IMR-90 (cell line): Measurements from ENCODE around the gene JAGN1. TPM values are rescaled to one million over a fixed set of nuclear protein-coding genes. Genes with fewer than 3 reads are reported as not detected.

Source experiments
- ATAC-seq: fragments of 200-7000 bp; cut with Tn5 transposase; 2 replicates; pipeline ENCODE4 v1.9.1; 2020; ENCODE audit warnings: low read depth, mild to moderate bottlenecking, moderate library complexity
- BruUV-seq: library from RNA; stranded (reverse); fragments of 400-500 nt; replicated peaks from 2 replicates; lab custom pipeline; 2021; lab: Mats Ljungman, UMichigan
- CTCF ChIA-PET: fragments of 300-600 bp; formaldehyde crosslinking; extraction: SDS; loops from one replicate; lab custom pipeline; 2021; ENCODE audit warnings: antibody characterized with exemption; lab: Yijun Ruan, JAX
- POLR2A ChIA-PET: fragments of 300-600 bp; sonication (Branson Sonifier 250); formaldehyde crosslinking; loops from one replicate; lab custom pipeline; 2022; ENCODE audit warnings: antibody characterized with exemption; ENCODE audit not compliant: unreplicated experiment; lab: Charles Lee
- DNase-seq: peaks from one replicate; pipeline ENCODE4 v3.0.0; 2013
- H2AFZ ChIP-seq: replicated peaks from 2 replicates; pipeline ENCODE3; 2013; ENCODE audit warnings: low read length, mild to moderate bottlenecking; ENCODE audit not compliant: poor library complexity
- H2AK5ac ChIP-seq: 2 replicates; pipeline ENCODE4 v1.6.1; 2013; ENCODE audit warnings: low read depth, low read length, inconsistent platforms
- H2AK9ac ChIP-seq: replicated peaks from 2 replicates; pipeline ENCODE3; 2013; ENCODE audit warnings: mild to moderate bottlenecking, low read depth, low read length, moderate library complexity; ENCODE audit not compliant: poor library complexity
- H2BK120ac ChIP-seq: 2 replicates; pipeline ENCODE4 v1.6.1; 2013; ENCODE audit warnings: low read depth, low read length, inconsistent platforms
- H2BK15ac ChIP-seq: 3 replicates; pipeline ENCODE4 v1.6.1; 2013; ENCODE audit warnings: low read depth, low read length, inconsistent platforms
- H2BK20ac ChIP-seq: 2 replicates; pipeline ENCODE4 v1.6.1; 2013; ENCODE audit warnings: low read depth, mild to moderate bottlenecking, inconsistent platforms, low read length, moderate library complexity
- H2BK5ac ChIP-seq: 2 replicates; pipeline ENCODE4 v1.6.1; 2013; ENCODE audit warnings: mild to moderate bottlenecking, low read depth, low read length, inconsistent platforms; ENCODE audit not compliant: poor library complexity, severe bottlenecking
- H3K14ac ChIP-seq: replicated peaks from 2 replicates; pipeline ENCODE4 v1.6.1; 2013; ENCODE audit warnings: low read depth, low read length, inconsistent platforms
- H3K18ac ChIP-seq: 2 replicates; pipeline ENCODE4 v1.6.1; 2013; ENCODE audit warnings: low read depth, low read length, control low read depth
- H3K23ac ChIP-seq: 2 replicates; pipeline ENCODE4 v1.6.1; 2013; ENCODE audit warnings: low read depth, low read length, inconsistent platforms
- H3K27ac ChIP-seq: 2 replicates; pipeline ENCODE4 v1.5.1; 2013; ENCODE audit warnings: mild to moderate bottlenecking, control low read depth, low read length; ENCODE audit not compliant: insufficient read depth
- H3K27me3 ChIP-seq: 2 replicates; pipeline ENCODE4 v1.6.1; 2013; ENCODE audit warnings: low read length; ENCODE audit not compliant: control insufficient read depth, insufficient read depth
- H3K36me3 ChIP-seq: 2 replicates; pipeline ENCODE4 v1.6.1; 2013; ENCODE audit warnings: low read length, mixed read lengths; ENCODE audit not compliant: control insufficient read depth, insufficient read depth
- H3K4ac ChIP-seq: 2 replicates; pipeline ENCODE4 v1.6.1; 2013; ENCODE audit warnings: low read depth, low read length, inconsistent platforms
- H3K4me1 ChIP-seq: 2 replicates; pipeline ENCODE4 v1.6.1; 2013; ENCODE audit warnings: low read length, mixed read lengths; ENCODE audit not compliant: control insufficient read depth, insufficient read depth
- H3K4me2 ChIP-seq: 2 replicates; pipeline ENCODE4 v1.6.1; 2013; ENCODE audit warnings: low read depth, mild to moderate bottlenecking, control low read depth, low read length, moderate library complexity
- H3K4me3 ChIP-seq: 2 replicates; pipeline ENCODE4 v1.5.1; 2013; ENCODE audit warnings: low read depth, mild to moderate bottlenecking, control low read depth, low read length, moderate library complexity; ENCODE audit not compliant: insufficient read depth
- H3K56ac ChIP-seq: 2 replicates; pipeline ENCODE4 v1.6.1; 2013; ENCODE audit warnings: low read length, inconsistent platforms; ENCODE audit not compliant: insufficient read depth; ENCODE audit errors: extremely low read depth
- H3K79me1 ChIP-seq, 2 experiments: 2 replicates each; pipeline ENCODE4 v1.6.1; 2013; ENCODE audit warnings: low read length in 2 of 2, inconsistent platforms in 1 of 2, low read depth in 1 of 2
- H3K9ac ChIP-seq: 2 replicates; pipeline ENCODE4 v1.6.1; 2013; ENCODE audit warnings: low read depth, low read length, control low read depth
- H3K9me1 ChIP-seq: 2 replicates; pipeline ENCODE4 v1.6.1; 2013; ENCODE audit warnings: low read length, inconsistent platforms; ENCODE audit not compliant: insufficient read depth
- H3K9me3 ChIP-seq: 2 replicates; pipeline ENCODE4 v1.6.1; 2013; ENCODE audit warnings: low read length; ENCODE audit not compliant: control insufficient read depth, insufficient read depth
- H4K20me1 ChIP-seq: 2 replicates; pipeline ENCODE4 v1.6.1; 2013; ENCODE audit warnings: low read length, inconsistent platforms; ENCODE audit not compliant: insufficient read depth
- H4K5ac ChIP-seq: 2 replicates; pipeline ENCODE4 v1.6.1; 2013; ENCODE audit warnings: mild to moderate bottlenecking, low read depth, low read length, control low read depth
- H4K8ac ChIP-seq, 2 experiments: 2 replicates each; pipeline ENCODE4 v1.6.1; 2013; ENCODE audit warnings: low read depth in 2 of 2, low read length in 2 of 2, control low read depth in 1 of 2, inconsistent platforms in 1 of 2
- H4K91ac ChIP-seq: 2 replicates; pipeline ENCODE4 v1.6.1; 2013; ENCODE audit warnings: low read depth, low read length, inconsistent platforms; ENCODE audit not compliant: insufficient read depth
- BHLHE40 ChIP-seq: fragments of 150-350 bp; IDR thresholded peaks from 2 replicates; pipeline ENCODE4 v1.6.1; 2016; ENCODE audit warnings: mild to moderate bottlenecking, low read depth, low read length
- CEBPB ChIP-seq: IDR thresholded peaks from 2 replicates; pipeline ENCODE4 v1.6.1; 2012; ENCODE audit warnings: low read depth, low read length, improper control_type of control experiment
- CHD1 ChIP-seq: IDR thresholded peaks from 2 replicates; pipeline ENCODE4 v1.6.1; 2012; ENCODE audit warnings: low read depth, low read length, improper control_type of control experiment
- CTCF ChIP-seq: conservative IDR thresholded peaks from 2 replicates; pipeline ENCODE4 v1.5.1; 2012; ENCODE audit warnings: mild to moderate bottlenecking, low read depth, low read length, improper control_type of control experiment
- FOS ChIP-seq: fragments of 150-350 bp; IDR thresholded peaks from 2 replicates; pipeline ENCODE4 v1.6.1; 2016; ENCODE audit warnings: low read depth, low read length
- MAFK ChIP-seq: IDR thresholded peaks from 2 replicates; pipeline ENCODE4 v1.6.1; 2012; ENCODE audit warnings: low read depth, low read length, improper control_type of control experiment
- MXI1 ChIP-seq: IDR thresholded peaks from 2 replicates; pipeline ENCODE4 v1.6.1; 2012; ENCODE audit warnings: low read depth, mild to moderate bottlenecking, low read length, moderate library complexity, borderline replicate concordance
- NFE2L2 ChIP-seq: fragments of 150-350 bp; IDR thresholded peaks from 2 replicates; pipeline ENCODE4 v1.6.1; 2016; ENCODE audit warnings: low read depth, mild to moderate bottlenecking, low read length
- POLR2A ChIP-seq: IDR thresholded peaks from 2 replicates; pipeline ENCODE4 v1.6.1; 2012; ENCODE audit warnings: mild to moderate bottlenecking, low read depth, low read length
- RAD21 ChIP-seq: IDR thresholded peaks from 2 replicates; pipeline ENCODE4 v1.6.1; 2012; ENCODE audit warnings: low read length, improper control_type of control experiment
- RCOR1 ChIP-seq: IDR thresholded peaks from 2 replicates; pipeline ENCODE4 v1.6.1; 2012; ENCODE audit warnings: mild to moderate bottlenecking, low read length, improper control_type of control experiment; ENCODE audit not compliant: insufficient replicate concordance
- RFX5 ChIP-seq: IDR thresholded peaks from 2 replicates; pipeline ENCODE4 v1.8.0; 2012; ENCODE audit warnings: low read depth, mild to moderate bottlenecking, low read length, moderate library complexity
- SMC3 ChIP-seq: fragments of 150-350 bp; IDR thresholded peaks from 2 replicates; pipeline ENCODE4 v1.6.1; 2016; ENCODE audit warnings: low read depth, mild to moderate bottlenecking, antibody characterized with exemption, low read length, moderate library complexity
- USF2 ChIP-seq: fragments of 150-350 bp; IDR thresholded peaks from 2 replicates; pipeline ENCODE4 v1.6.1; 2017; ENCODE audit warnings: mild to moderate bottlenecking, antibody characterized with exemption, low read length, low read depth
- WGBS, 2 experiments: methylation state at CpG; one replicate each; pipeline versions ENCODE4 v1.1.5 to v1.1.7; 2013; ENCODE audit warnings: missing lambda C conversion rate in 2 of 2; ENCODE audit not compliant: insufficient read length in 1 of 2; ENCODE audit errors: extremely low coverage in 2 of 2; 5-methylcytosine and 5-hydroxymethylcytosine counted together
- dilution Hi-C: fragments of 300-500 bp; cut with HindIII; formaldehyde crosslinking; loops from one replicate; pipeline ENCODE4 v1.14.3; 2018; ENCODE audit warnings: low sequenced_read_pairs; ENCODE audit not compliant: unreplicated experiment
- in situ Hi-C: fragments of 300-500 bp; cut with MboI; formaldehyde crosslinking; loops from 3 replicates; pipeline ENCODE4 v1.14.3; 2019; ENCODE audit warnings: low sequenced_read_pairs, inconsistent platforms, mixed read lengths
- intact Hi-C: fragments of 100-400 bp; cut with micrococcal nuclease; formaldehyde crosslinking; loops from 2 replicates; pipeline ENCODE4 v1.10.0; 2022
- polyA plus RNA-seq, 3 experiments: library from polyadenylated mRNA; depleted of rRNA; stranded (reverse); fragments of >200 nt; gene quantifications; 2 replicates each; pipeline ENCODE4 v1.2.3, GENCODE V29; 2012; ENCODE audit warnings: low replicate concordance in 1 of 3
- total RNA-seq: library from RNA; depleted of rRNA; stranded (reverse); fragments of >200 nt; gene quantifications from 2 replicates; pipeline ENCODE4 v1.2.3, GENCODE V29; 2012

Gene JAGN1
- total and polyA plus RNA-seq, 2 of the 4 experiments (the other 2 are of a cell fraction), result 32.7 to 39.3 TPM

GRCh38 chr3:9933561-9934234, 43.3 kb downstream of the JAGN1 start, which contains the start of gene CRELD1 (continued):
- no peak for TF ChIP-seq CHD1
- TF ChIP-seq POLR2A, result peak; percentile 66
- no peak for TF ChIP-seq RAD21
- TF ChIP-seq NFE2L2, result no peak

DNA sequence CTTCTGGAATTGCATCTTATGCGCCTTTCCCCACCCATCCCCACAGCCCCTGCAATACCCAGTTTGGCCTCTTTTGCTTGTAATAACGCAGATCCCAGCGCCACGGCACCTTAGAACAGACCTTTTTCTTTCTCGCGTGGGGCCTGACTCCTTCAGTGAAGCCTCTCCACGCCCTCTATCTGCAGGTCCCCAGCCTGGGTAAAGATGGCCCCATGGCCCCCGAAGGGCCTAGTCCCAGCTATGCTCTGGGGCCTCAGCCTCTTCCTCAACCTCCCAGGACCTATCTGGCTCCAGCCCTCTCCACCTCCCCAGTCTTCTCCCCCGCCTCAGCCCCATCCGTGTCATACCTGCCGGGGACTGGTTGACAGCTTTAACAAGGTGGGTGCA, 43.8 kb downstream of the JAGN1 start:
- TSS peak; percentile 48 for BruUV-seq
- Histone ChIP-seq H3K4ac (peak overlapping the region; percentile 66), H3K27me3 (no peaks in the 10 kb centered on the region), H2AK9ac (peak overlapping the region; percentile 94), H3K9me1 (peaks cover 6% of the 10 kb centered on the region; the same call in 1 of the 2 replicates), H2BK20ac (no peak overlapping the region), H3K56ac (no peak overlapping the region), H3K36me3 (peaks cover 14% of the 10 kb centered on the region), H3K4me3 (peak overlapping the region; percentile 87), H3K4me2 (peak overlapping the region; percentile 55), H4K91ac (peak overlapping the region; percentile 39), H3K27ac (peak overlapping the region; percentile 41), H3K79me1 (peaks cover 6 to 16% of the 10 kb centered on the region in 2 experiments; a peak in 3 of 4 replicates), H2BK5ac (peak overlapping the region; percentile 1), H3K9ac (peak overlapping the region; percentile 69), H2BK120ac (no peak overlapping the region), H3K9me3 (no peaks in the 10 kb centered on the region), H4K5ac (peak overlapping the region; percentile 38; the same call in 1 of the 2 replicates), H3K18ac (0 out of 2 replicates have a peak overlapping the region, but pooled peaks have one; percentile 4), H2AFZ (peak overlapping the region; percentile 94), H3K23ac (peak overlapping the region; percentile 29; the same call in 1 of the 2 replicates), H2AK5ac (peak overlapping the region; percentile 56), H4K8ac (peak overlapping the region; percentile 74 to 83; a peak in 2 of 4 replicates), H3K4me1 (peaks cover 9% of the 10 kb centered on the region), H2BK15ac (no peak overlapping the region; the same call in 2 of the 3 replicates), H4K20me1 (no peaks in the 10 kb centered on the region), H3K14ac (peak overlapping the region; percentile 53)
- POLR2A ChIA-PET, result interaction anchor here (1.0 kb wide), 1 partner anchor 12 kb away, joined by 5 read pairs; no protein-coding TSS in a partner anchor
- CTCF ChIA-PET, result interaction anchor here (3.1 kb wide), 1 partner anchor 12 kb away, joined by 14 read pairs; no protein-coding TSS in a partner anchor
- 25% methylated on average over 5 of the region's 11 CpGs; no CpG with 5 or more reads in 1 of the 2 experiments for WGBS, 2 experiments
- dilution Hi-C loops, result no loop called here
- in situ Hi-C loops, result no loop called here
- DNase-seq, result no peak
- intact Hi-C loops, result loop anchor here (5.0 kb wide), 1 partner anchor 217 kb away; no protein-coding TSS in a partner anchor
- ATAC-seq, result peak; percentile 2
- TF ChIP-seq RFX5, result no peak
- no peak for TF ChIP-seq USF2
- no peak for TF ChIP-seq RCOR1
- TF ChIP-seq FOS, result no peak
- no peak for TF ChIP-seq MAFK
- no peak for TF ChIP-seq CHD1
- TF ChIP-seq NFE2L2, result no peak
- TF ChIP-seq RAD21, result no peak
- no peak for TF ChIP-seq POLR2A
- no peak for TF ChIP-seq CEBPB
- no peak; the same call in 1 of the 2 replicates for TF ChIP-seq CTCF
- TF ChIP-seq SMC3, result no peak
- no peak for TF ChIP-seq BHLHE40
- no peak for TF ChIP-seq MXI1
